GM12801 (cell line): ENCODE data around the gene TAS2R42.

Experiments
- CTCF ChIP-seq: IDR thresholded peaks from one replicate; pipeline ENCODE4 v1.5.1; 2011; ENCODE audit warnings: control low read depth; ENCODE audit not compliant: insufficient read length; ENCODE audit errors: extremely low read depth

The TAS2R42 gene, protein sequence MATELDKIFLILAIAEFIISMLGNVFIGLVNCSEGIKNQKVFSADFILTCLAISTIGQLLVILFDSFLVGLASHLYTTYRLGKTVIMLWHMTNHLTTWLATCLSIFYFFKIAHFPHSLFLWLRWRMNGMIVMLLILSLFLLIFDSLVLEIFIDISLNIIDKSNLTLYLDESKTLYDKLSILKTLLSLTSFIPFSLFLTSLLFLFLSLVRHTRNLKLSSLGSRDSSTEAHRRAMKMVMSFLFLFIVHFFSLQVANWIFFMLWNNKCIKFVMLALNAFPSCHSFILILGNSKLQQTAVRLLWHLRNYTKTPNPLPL

DNA sequence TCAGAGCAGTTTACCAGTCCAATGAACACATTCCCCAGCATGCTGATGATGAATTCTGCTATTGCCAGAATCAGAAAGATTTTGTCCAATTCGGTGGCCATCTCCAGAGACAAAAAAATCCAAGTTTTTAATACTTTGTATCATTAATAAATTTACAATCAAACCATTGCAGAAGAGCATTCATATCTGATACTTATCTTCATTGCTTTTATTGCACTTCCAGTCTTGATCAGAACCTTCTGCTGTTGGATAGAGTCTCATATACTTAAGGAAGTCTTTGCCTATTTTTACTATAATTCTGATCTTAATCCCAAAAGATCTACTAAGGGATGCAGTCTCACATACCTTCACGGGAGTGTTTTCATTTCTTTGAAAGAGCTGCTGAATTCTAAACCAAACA lies at the start of gene TAS2R42:
TSS of gene TAS2R42 (minus strand) at position 101 of the 400 bp plus-strand sequence. CDS start at position 101, 0 bp downstream.
- TF ChIP-seq CTCF = no peak

DNA sequence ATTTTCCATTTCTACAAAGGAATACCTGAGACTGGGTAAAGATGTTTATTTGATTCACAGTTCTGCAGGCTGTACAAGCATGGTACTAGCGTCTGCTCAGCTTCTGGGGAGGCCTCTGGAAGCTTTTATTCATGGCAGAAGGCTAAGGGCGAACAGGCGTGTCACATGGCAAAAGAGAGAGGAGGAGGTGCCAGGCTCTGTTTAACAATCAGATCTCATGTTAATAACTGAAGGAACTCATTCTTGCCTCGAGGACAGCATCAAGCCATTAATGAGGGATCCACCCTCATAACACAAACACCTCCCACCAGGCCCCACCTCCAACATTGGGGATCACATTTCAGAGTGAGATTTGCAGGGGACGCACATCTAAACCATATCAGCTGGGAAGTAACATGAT lies 46.8 kb upstream of the TAS2R42 start:
- no peak for TF ChIP-seq CTCF

DNA sequence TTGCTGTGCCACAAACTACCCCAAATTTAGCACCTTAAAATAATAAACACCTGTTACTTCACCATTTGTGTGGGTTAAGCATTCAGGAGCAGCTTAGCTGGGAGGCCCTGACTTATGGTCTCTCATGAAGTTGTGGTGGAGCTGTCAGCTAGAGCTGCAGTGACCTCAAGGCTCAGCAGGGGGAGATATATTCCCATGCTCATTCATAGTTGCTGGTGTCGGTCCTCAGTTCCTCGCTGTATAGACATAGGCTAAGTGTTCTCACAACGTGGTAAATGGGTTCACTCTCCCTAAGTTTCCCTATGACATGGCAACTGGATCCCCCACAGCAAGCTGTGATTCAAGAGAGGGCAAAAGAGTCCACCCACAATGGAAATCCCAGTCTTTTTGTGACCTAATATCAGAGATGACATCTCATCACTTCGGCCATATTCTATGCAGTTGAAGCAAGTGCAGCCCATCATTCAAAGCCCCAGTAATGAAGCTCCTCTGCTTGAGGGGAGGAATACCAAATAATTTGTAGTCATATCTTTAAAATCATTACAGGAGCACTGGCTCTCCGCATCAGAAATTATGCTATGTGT lies 41.7 kb upstream of the TAS2R42 start:
- TF ChIP-seq CTCF = no peak

DNA sequence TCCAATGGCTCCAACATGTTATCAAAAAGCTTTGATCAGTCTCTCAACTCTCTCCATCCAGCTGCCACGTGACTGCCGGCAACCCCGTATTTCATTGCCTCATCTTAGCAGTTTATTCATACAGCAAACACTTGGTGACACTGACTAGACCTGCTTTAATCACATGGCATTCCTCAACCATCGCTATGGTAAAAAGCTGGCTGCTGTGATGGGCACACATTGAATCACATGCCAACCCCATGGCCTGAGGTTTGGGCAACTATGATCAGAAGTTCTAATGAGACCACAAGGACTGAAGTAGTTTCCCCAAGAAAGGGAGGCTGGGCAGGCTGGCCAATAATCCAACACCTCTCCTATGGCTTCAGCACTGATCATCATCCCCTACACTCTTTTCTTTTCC lies 40.6 kb upstream of the TAS2R42 start:
- no peak for TF ChIP-seq CTCF

GRCh38 chr12:11209113-11209512 lies 22.4 kb upstream of the TAS2R42 start:
- no peak for TF ChIP-seq CTCF

GRCh38 chr12:11204173-11204572 lies 17.4 kb upstream of the TAS2R42 start:
- TF ChIP-seq CTCF = no peak

DNA sequence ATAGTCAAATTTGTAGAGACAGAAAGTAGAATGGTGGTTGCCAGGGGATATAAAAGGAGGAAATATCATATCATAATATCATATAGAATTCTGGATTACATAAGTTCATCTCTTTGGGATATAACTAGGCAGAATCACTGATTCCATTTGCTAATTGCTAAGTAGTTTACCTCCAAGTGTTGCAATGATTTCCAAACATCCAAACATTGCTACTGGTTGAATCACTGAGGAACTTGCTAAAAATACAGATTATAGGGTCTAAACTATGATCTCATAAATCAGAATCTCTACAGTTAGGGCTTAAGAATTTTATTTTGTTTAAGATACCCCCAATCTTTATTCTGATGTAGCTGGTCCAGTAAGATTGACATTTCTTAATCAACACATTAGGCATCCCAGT lies 16.1 kb upstream of the TAS2R42 start:
- TF ChIP-seq CTCF = no peak
